CD14-positive monocyte (primary cell): ENCODE data around the gene VSIR. TPM values are rescaled to one million over a fixed set of nuclear protein-coding genes. Genes with fewer than 3 reads are reported as not detected.

Experiments
- DNase-seq, 3 donors: peaks; one replicate each; pipeline ENCODE4 v3.0.0-alpha.2; 2011 to 2022
- H2AFZ ChIP-seq: 2 replicates; pipeline ENCODE4 v1.6.0; 2012; ENCODE audit warnings: mild to moderate bottlenecking, low read depth, low read length, inconsistent platforms; ENCODE audit not compliant: insufficient read depth, poor library complexity, severe bottlenecking
- H3K27ac ChIP-seq, 2 donors: 1 replicate in 1 of 2; 2 replicates in 1 of 2; pipeline ENCODE4 v1.5.1; 2012 to 2013; ENCODE audit warnings: low read length in 2 of 2, control low read depth in 1 of 2, inconsistent platforms in 1 of 2, low read depth in 1 of 2, mild to moderate bottlenecking in 1 of 2
- H3K27me3 ChIP-seq, 2 donors: one replicate each; pipeline versions ENCODE4 v1.6.0 to v1.6.1; 2011 to 2013; ENCODE audit warnings: low read length in 2 of 2; ENCODE audit not compliant: control insufficient read depth in 2 of 2, insufficient read depth in 2 of 2
- H3K36me3 ChIP-seq, 2 donors: replicated peaks in 1 of 2; 1 replicate in 1 of 2; 2 replicates in 1 of 2; pipeline versions ENCODE4 v1.5.1 to v1.6.1; 2012 to 2013; ENCODE audit warnings: low read length in 2 of 2, control low read depth in 1 of 2, inconsistent platforms in 1 of 2, mild to moderate bottlenecking in 1 of 2; ENCODE audit not compliant: insufficient read depth in 2 of 2, control insufficient read depth in 1 of 2
- H3K4me1 ChIP-seq, 2 donors: 1 replicate in 1 of 2; 2 replicates in 1 of 2; pipeline versions ENCODE4 v1.5.1 to v1.6.1; 2012 to 2013; ENCODE audit warnings: low read length in 2 of 2, control low read depth in 1 of 2, inconsistent platforms in 1 of 2, mild to moderate bottlenecking in 1 of 2, moderate library complexity in 1 of 2; ENCODE audit not compliant: insufficient read depth in 2 of 2, control insufficient read depth in 1 of 2
- H3K4me2 ChIP-seq: replicated peaks from 2 replicates; pipeline ENCODE3; 2012; ENCODE audit warnings: low read length, moderate library complexity, mild to moderate bottlenecking; ENCODE audit not compliant: poor library complexity, severe bottlenecking; ENCODE audit errors: extremely low read depth
- H3K4me3 ChIP-seq, 3 experiments: fragments of 200-600 bp in 1 of 3; sonication (generic) in 1 of 3; replicated peaks in 1 of 3; 1 replicate in 2 of 3; 2 replicates in 1 of 3; pipeline ENCODE4 v1.5.1; 2011 to 2013; ENCODE audit warnings: low read length in 3 of 3, mild to moderate bottlenecking in 3 of 3, control low read depth in 2 of 3, low read depth in 2 of 3, inconsistent platforms in 1 of 3, moderate library complexity in 1 of 3
- H3K79me2 ChIP-seq: 2 replicates; pipeline ENCODE4 v1.6.0; 2012; ENCODE audit warnings: mild to moderate bottlenecking, control low read depth, inconsistent platforms, low read length, moderate library complexity; ENCODE audit not compliant: insufficient read depth
- H3K9ac ChIP-seq: 2 replicates; pipeline ENCODE4 v1.6.0; 2017; ENCODE audit warnings: low read length, mild to moderate bottlenecking; ENCODE audit not compliant: insufficient read depth, poor library complexity, severe bottlenecking
- H3K9me3 ChIP-seq, 2 donors: replicated peaks in 1 of 2; 1 replicate in 1 of 2; 2 replicates in 1 of 2; pipeline versions ENCODE4 v1.5.1 to v1.6.1; 2012 to 2013; ENCODE audit warnings: low read length in 2 of 2, control low read depth in 1 of 2; ENCODE audit not compliant: control insufficient read depth in 1 of 2, insufficient read depth in 1 of 2
- H4K20me1 ChIP-seq: 2 replicates; pipeline ENCODE4 v1.6.0; 2012; ENCODE audit warnings: mild to moderate bottlenecking, low read length, control low read depth, moderate library complexity; ENCODE audit not compliant: insufficient read depth
- H3K27ac Mint-ChIP-seq, 7 donors: one replicate each; pipeline ENCODE4 v1.8.0; 2020; ENCODE audit warnings: mild to moderate bottlenecking in 7 of 7, mixed read lengths in 7 of 7, moderate library complexity in 6 of 7, inconsistent platforms in 2 of 7
- H3K27me3 Mint-ChIP-seq, 3 donors: one replicate each; pipeline ENCODE4 v1.8.0; 2021 to 2022; ENCODE audit warnings: low read depth in 3 of 3, mild to moderate bottlenecking in 3 of 3, mixed read lengths in 3 of 3, moderate library complexity in 3 of 3, inconsistent platforms in 1 of 3
- H3K36me3 Mint-ChIP-seq, 2 donors: one replicate each; pipeline ENCODE4 v1.8.0; 2020; ENCODE audit warnings: mixed read lengths in 2 of 2, inconsistent platforms in 1 of 2, mild to moderate bottlenecking in 1 of 2
- H3K4me1 Mint-ChIP-seq: one replicate; pipeline ENCODE4 v1.8.0; 2020; ENCODE audit warnings: mild to moderate bottlenecking, mixed read lengths
- H3K4me3 Mint-ChIP-seq, 2 donors: one replicate each; pipeline ENCODE4 v1.8.0; 2020; ENCODE audit warnings: mild to moderate bottlenecking in 2 of 2, mixed read lengths in 2 of 2, moderate library complexity in 1 of 2
- H3K9me3 Mint-ChIP-seq, 7 donors: one replicate each; pipeline ENCODE4 v1.8.0; 2020 to 2022; ENCODE audit warnings: mixed read lengths in 7 of 7, mild to moderate bottlenecking in 6 of 7, moderate library complexity in 6 of 7, inconsistent platforms in 2 of 7
- CTCF ChIP-seq: fragments of 200-600 bp; IDR thresholded peaks from one replicate; pipeline ENCODE4 v1.8.0; 2022; ENCODE audit warnings: antibody characterized with exemption, mild to moderate bottlenecking
- WGBS: methylation state at CpG from one replicate; pipeline ENCODE4 v1.1.5; 2013; ENCODE audit warnings: missing lambda C conversion rate; ENCODE audit not compliant: insufficient coverage; 5-methylcytosine and 5-hydroxymethylcytosine counted together
- intact Hi-C, 2 donors: fragments of 100-400 bp; cut with micrococcal nuclease; formaldehyde crosslinking; loops; one replicate each; pipeline versions ENCODE4 v1.15.0 to v1.15.1; 2023
- polyA plus RNA-seq, 3 donors: library from polyadenylated mRNA; depleted of rRNA in 1 of 3; unstranded in 2 of 3; stranded (reverse) in 1 of 3; fragments of 300-500 nt in 2 of 3; fragments of >200 nt in 1 of 3; fragmentation: Illumina TruSeq in 2 of 3; gene quantifications; 1 replicate in 2 of 3; 2 replicates in 1 of 3; pipeline ENCODE4 v1.2.3, GENCODE V29; 2012 to 2021

The VSIR gene
- polyA plus RNA-seq, 3 donors, result 635 to 1,133 (median 801) TPM

DNA sequence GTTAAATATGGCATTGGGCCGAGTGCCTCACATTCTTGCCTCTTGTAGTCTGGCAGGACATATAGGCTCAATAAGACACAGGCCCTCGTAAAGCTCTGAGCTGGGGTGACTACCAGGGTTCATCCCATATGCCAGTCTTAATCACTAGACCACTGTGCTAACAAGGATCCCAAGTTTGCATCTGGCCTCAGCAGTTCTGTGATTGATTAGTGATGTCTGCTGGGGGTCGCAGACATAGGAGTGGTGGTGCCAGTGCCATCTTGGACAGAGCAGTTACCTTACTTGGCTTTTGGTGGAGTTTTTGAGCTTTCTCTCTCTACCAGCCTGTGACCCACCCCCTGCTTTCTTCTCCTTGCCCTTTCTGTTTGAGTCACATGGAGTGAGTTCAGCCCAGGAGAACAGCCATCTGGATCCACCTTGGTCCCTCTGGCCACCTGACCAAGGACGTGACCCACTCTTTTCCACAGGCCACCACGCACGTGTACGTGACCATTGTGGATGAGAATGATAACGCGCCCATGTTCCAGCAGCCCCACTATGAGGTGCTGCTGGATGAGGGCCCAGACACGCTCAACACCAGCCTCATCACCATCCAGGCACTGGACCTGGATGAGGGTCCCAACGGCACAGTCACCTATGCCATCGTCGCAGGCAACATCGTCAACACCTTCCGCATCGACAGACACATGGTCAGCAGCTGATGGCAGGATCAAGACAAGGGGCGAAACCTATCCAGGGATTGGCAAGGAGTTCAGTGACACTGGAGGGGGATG, 4.1 kb upstream of the VSIR start:
- H3K27me3 Mint-ChIP-seq, result peaks cover 0 to 6% (median 2%) of the 10 kb centered on the region in 3 donors
- H3K27ac Mint-ChIP-seq, result peak overlapping the region; percentile 94 to 97 (median 96)
- peaks cover 83% of the 10 kb centered on the region for H3K4me1 Mint-ChIP-seq
- WGBS, result 91% methylated on average over 10 of the region's 17 CpGs
- H3K9me3 Mint-ChIP-seq, result peaks cover 0 to 7% (median 0%) of the 10 kb centered on the region in 7 donors
- peaks cover 75 to 89% of the 10 kb centered on the region in 2 donors for H3K4me1 ChIP-seq
- H3K36me3 ChIP-seq, result peaks cover 0 to 7% of the 10 kb centered on the region in 2 donors
- DNase-seq, result no peak
- intact Hi-C loops, result loop anchor here in 1 of 2 donors (10.0 kb wide), 1 partner anchor 403 kb away; no protein-coding TSS in a partner anchor
- H4K20me1 ChIP-seq, result peaks cover 12% of the 10 kb centered on the region
- peaks cover 2 to 14% of the 10 kb centered on the region in 2 donors for H3K36me3 Mint-ChIP-seq
- H3K9ac ChIP-seq, result no peak overlapping the region
- no peak for TF ChIP-seq CTCF
- H3K79me2 ChIP-seq, result peaks cover 47% of the 10 kb centered on the region
- H3K4me2 ChIP-seq, result peak overlapping the region; percentile 7
- no peaks in the 10 kb centered on the region for H3K9me3 ChIP-seq
- peak overlapping the region in 1 of 3 experiments; percentile 99 for H3K4me3 ChIP-seq
- H2AFZ ChIP-seq, result no peak overlapping the region
- H3K27me3 ChIP-seq, result no peaks in the 10 kb centered on the region
- no peak overlapping the region for H3K4me3 Mint-ChIP-seq
- peak overlapping the region in 1 of 2 donors; percentile 92 for H3K27ac ChIP-seq

GRCh38 chr10:71776481-71776925, 3.2 kb upstream of the VSIR start:
- Mint-ChIP-seq H3K9me3 (peaks cover 0 to 7% (median 0%) of the 10 kb centered on the region in 7 donors), H3K36me3 (peaks cover 11 to 23% of the 10 kb centered on the region in 2 donors), H3K27ac (peak overlapping the region; percentile 94 to 97 (median 96)), H3K4me1 (peaks cover 80% of the 10 kb centered on the region), H3K4me3 (peak overlapping the region in 1 of 2 donors; percentile 57), H3K27me3 (peaks cover 0 to 6% (median 2%) of the 10 kb centered on the region in 3 donors)
- peak; percentile 51 to 82 (median 81) for DNase-seq
- H3K27ac ChIP-seq, result peak overlapping the region; percentile 88 to 92
- H3K4me2 ChIP-seq, result peak overlapping the region; percentile 99
- no peak overlapping the region for H2AFZ ChIP-seq
- H3K4me1 ChIP-seq, result peaks cover 68 to 86% of the 10 kb centered on the region in 2 donors
- no peaks in the 10 kb centered on the region for H3K9me3 ChIP-seq
- peak overlapping the region in 1 of 3 experiments; percentile 99 for H3K4me3 ChIP-seq
- intact Hi-C loops, result loop anchor here in 1 of 2 donors (10.0 kb wide), 1 partner anchor 402 kb away; no protein-coding TSS in a partner anchor
- H4K20me1 ChIP-seq, result peaks cover 21% of the 10 kb centered on the region
- TF ChIP-seq CTCF, result peak; percentile 44
- no peaks in the 10 kb centered on the region for H3K27me3 ChIP-seq
- H3K79me2 ChIP-seq, result peaks cover 56% of the 10 kb centered on the region
- no CpG with 5 or more reads among the region's 2 CpGs for WGBS
- no peak overlapping the region for H3K9ac ChIP-seq
- H3K36me3 ChIP-seq, result peaks cover 7 to 16% of the 10 kb centered on the region in 2 donors
